Dendritic cell treated with granulocyte-macrophage colony-stimulating factor and Interleukin-4, amounts not matched to agents 40 ng/mL and 50 ng/mL, for 4 days (primary cell): ENCODE results near the gene GALNT1.

Experiments used
- H3K27ac Mint-ChIP-seq: one replicate; pipeline ENCODE4 v1.8.0; 2022; ENCODE audit warnings: mild to moderate bottlenecking, mixed read lengths
- H3K27me3 Mint-ChIP-seq: one replicate; pipeline ENCODE4 v1.8.0; 2022; ENCODE audit warnings: mild to moderate bottlenecking, mixed read lengths
- H3K36me3 Mint-ChIP-seq: one replicate; pipeline ENCODE4 v1.8.0; 2022; ENCODE audit warnings: low read depth, mixed read lengths
- H3K4me1 Mint-ChIP-seq: one replicate; pipeline ENCODE4 v1.8.0; 2022; ENCODE audit warnings: low read depth, mixed read lengths
- H3K4me3 Mint-ChIP-seq: one replicate; pipeline ENCODE4 v1.8.0; 2022; ENCODE audit warnings: mild to moderate bottlenecking, moderate library complexity, mixed read lengths
- H3K9me3 Mint-ChIP-seq: one replicate; pipeline ENCODE4 v1.8.0; 2022; ENCODE audit warnings: mixed read lengths
- intact Hi-C: fragments of 100-400 bp; cut with micrococcal nuclease; formaldehyde crosslinking; loops from one replicate; pipeline ENCODE4 v1.15.0; 2022

The GALNT1 gene

GRCh38 chr18:35733408-35733807 is 151.9 kb downstream of the GALNT1 start:
- H3K9me3 Mint-ChIP-seq = peaks cover 26% of the 10 kb centered on the region
- intact Hi-C loops = no loop called here
- no peak overlapping the region for H3K27ac Mint-ChIP-seq
- no peaks in the 10 kb centered on the region for H3K36me3 Mint-ChIP-seq
- H3K4me1 Mint-ChIP-seq = no peaks in the 10 kb centered on the region
- no peaks in the 10 kb centered on the region for H3K27me3 Mint-ChIP-seq
- H3K4me3 Mint-ChIP-seq = no peak overlapping the region

GRCh38 chr18:35736696-35737095 is 155.2 kb downstream of the GALNT1 start:
- Mint-ChIP-seq H3K27me3 (no peaks in the 10 kb centered on the region), H3K27ac (no peak overlapping the region), H3K4me3 (no peak overlapping the region), H3K4me1 (no peaks in the 10 kb centered on the region), H3K9me3 (peaks cover 6% of the 10 kb centered on the region), H3K36me3 (no peaks in the 10 kb centered on the region)
- intact Hi-C loops = no loop called here

GRCh38 chr18:35739778-35740177 is 158.2 kb downstream of the GALNT1 start:
- Mint-ChIP-seq H3K27ac (no peak overlapping the region), H3K4me1 (no peaks in the 10 kb centered on the region), H3K36me3 (no peaks in the 10 kb centered on the region), H3K4me3 (no peak overlapping the region), H3K27me3 (no peaks in the 10 kb centered on the region), H3K9me3 (peaks cover 6% of the 10 kb centered on the region)
- intact Hi-C loops = no loop called here

GRCh38 chr18:35740656-35741055 is 159.1 kb downstream of the GALNT1 start:
- H3K4me3 Mint-ChIP-seq = no peak overlapping the region
- intact Hi-C loops = no loop called here
- no peaks in the 10 kb centered on the region for H3K36me3 Mint-ChIP-seq
- H3K9me3 Mint-ChIP-seq = peaks cover 14% of the 10 kb centered on the region
- H3K27me3 Mint-ChIP-seq = no peaks in the 10 kb centered on the region
- no peaks in the 10 kb centered on the region for H3K4me1 Mint-ChIP-seq
- H3K27ac Mint-ChIP-seq = no peak overlapping the region

- Mint-ChIP-seq H3K4me1 (no peaks in the 10 kb centered on the region), H3K36me3 (no peaks in the 10 kb centered on the region), H3K9me3 (peaks cover 11% of the 10 kb centered on the region), H3K27ac (no peak overlapping the region), H3K4me3 (no peak overlapping the region), H3K27me3 (no peaks in the 10 kb centered on the region)
- intact Hi-C loops = no loop called here
These were observed 162.4 kb downstream of the GALNT1 start for GRCh38 chr18:35743916-35744315.

GRCh38 chr18:35745814-35746213 is 164.3 kb downstream of the GALNT1 start:
- no peak overlapping the region for H3K27ac Mint-ChIP-seq
- intact Hi-C loops = no loop called here
- H3K9me3 Mint-ChIP-seq = peaks cover 11% of the 10 kb centered on the region

GRCh38 chr18:35746826-35747339 is 165.3 kb downstream of the GALNT1 start:
- Mint-ChIP-seq H3K36me3 (no peaks in the 10 kb centered on the region), H3K27ac (no peak overlapping the region), H3K27me3 (no peaks in the 10 kb centered on the region), H3K4me3 (no peak overlapping the region), H3K4me1 (no peaks in the 10 kb centered on the region), H3K9me3 (peaks cover 11% of the 10 kb centered on the region)
- intact Hi-C loops = no loop called here

More at GRCh38 chr18:35745814-35746213, 164.3 kb downstream of the GALNT1 start:
- Mint-ChIP-seq H3K4me1 (no peaks in the 10 kb centered on the region), H3K4me3 (no peak overlapping the region), H3K27me3 (no peaks in the 10 kb centered on the region), H3K36me3 (no peaks in the 10 kb centered on the region)

GRCh38 chr18:35747894-35748472 is 166.4 kb downstream of the GALNT1 start:
- Mint-ChIP-seq H3K4me3 (no peak overlapping the region), H3K36me3 (no peaks in the 10 kb centered on the region), H3K27ac (no peak overlapping the region), H3K9me3 (peaks cover 11% of the 10 kb centered on the region), H3K4me1 (no peaks in the 10 kb centered on the region), H3K27me3 (peaks cover 1% of the 10 kb centered on the region)
- intact Hi-C loops = no loop called here

GRCh38 chr18:35749701-35750100 is 168.2 kb downstream of the GALNT1 start:
- no peak overlapping the region for H3K4me3 Mint-ChIP-seq
- H3K27me3 Mint-ChIP-seq = peaks cover 1% of the 10 kb centered on the region
- intact Hi-C loops = loop anchor here (10.0 kb wide), 1 partner anchor 535 kb away; no protein-coding TSS in a partner anchor
- peaks cover 11% of the 10 kb centered on the region for H3K9me3 Mint-ChIP-seq
- no peaks in the 10 kb centered on the region for H3K36me3 Mint-ChIP-seq
- no peaks in the 10 kb centered on the region for H3K4me1 Mint-ChIP-seq
- no peak overlapping the region for H3K27ac Mint-ChIP-seq

GRCh38 chr18:35750929-35751328 is 169.4 kb downstream of the GALNT1 start:
- no peaks in the 10 kb centered on the region for H3K4me1 Mint-ChIP-seq
- peaks cover 1% of the 10 kb centered on the region for H3K27me3 Mint-ChIP-seq
- H3K9me3 Mint-ChIP-seq = peaks cover under 1% of the 10 kb centered on the region
- no peak overlapping the region for H3K27ac Mint-ChIP-seq
- H3K36me3 Mint-ChIP-seq = no peaks in the 10 kb centered on the region
- no peak overlapping the region for H3K4me3 Mint-ChIP-seq
- intact Hi-C loops = loop anchor here (10.0 kb wide), 1 partner anchor 534 kb away; no protein-coding TSS in a partner anchor

- Mint-ChIP-seq H3K9me3 (no peaks in the 10 kb centered on the region), H3K27ac (no peak overlapping the region), H3K36me3 (no peaks in the 10 kb centered on the region), H3K4me1 (no peaks in the 10 kb centered on the region), H3K27me3 (peaks cover 1% of the 10 kb centered on the region), H3K4me3 (no peak overlapping the region)
- intact Hi-C loops = loop anchor here (10.0 kb wide), 1 partner anchor 531 kb away; no protein-coding TSS in a partner anchor
These were observed 171.9 kb downstream of the GALNT1 start for GRCh38 chr18:35753306-35753910.

- intact Hi-C loops = loop anchor here (10.0 kb wide), 1 partner anchor 530 kb away; no protein-coding TSS in a partner anchor
- peaks cover 1% of the 10 kb centered on the region for H3K27me3 Mint-ChIP-seq
- H3K27ac Mint-ChIP-seq = no peak overlapping the region
- peaks cover 6% of the 10 kb centered on the region for H3K4me1 Mint-ChIP-seq
- H3K4me3 Mint-ChIP-seq = no peak overlapping the region
- H3K36me3 Mint-ChIP-seq = no peaks in the 10 kb centered on the region
- H3K9me3 Mint-ChIP-seq = no peaks in the 10 kb centered on the region
These were observed 172.9 kb downstream of the GALNT1 start for GRCh38 chr18:35754464-35754863.

GRCh38 chr18:35755369-35755768 is 173.8 kb downstream of the GALNT1 start:
- no peak overlapping the region for H3K4me3 Mint-ChIP-seq
- H3K27ac Mint-ChIP-seq = no peak overlapping the region
- H3K4me1 Mint-ChIP-seq = peaks cover 6% of the 10 kb centered on the region
- H3K9me3 Mint-ChIP-seq = no peaks in the 10 kb centered on the region
- intact Hi-C loops = loop anchor here (5.0 to 10.0 kb wide), 2 partner anchors 262 to 529 kb away; no protein-coding TSS in a partner anchor
- H3K36me3 Mint-ChIP-seq = no peaks in the 10 kb centered on the region
- H3K27me3 Mint-ChIP-seq = peaks cover 1% of the 10 kb centered on the region

- intact Hi-C loops = loop anchor here (1.0 to 10.0 kb wide), 3 partner anchors 194 to 528 kb away; no protein-coding TSS in a partner anchor
- Mint-ChIP-seq H3K36me3 (no peaks in the 10 kb centered on the region), H3K4me1 (peaks cover 6% of the 10 kb centered on the region), H3K4me3 (no peak overlapping the region), H3K27me3 (peaks cover 1% of the 10 kb centered on the region), H3K9me3 (no peaks in the 10 kb centered on the region), H3K27ac (no peak overlapping the region)
These were observed 175.1 kb downstream of the GALNT1 start for GRCh38 chr18:35756506-35757117.
